ENCODE measurements around the gene HHAT. TPM values are rescaled to one million over a fixed set of nuclear protein-coding genes. Genes with fewer than 3 reads are reported as not detected.

The HHAT gene
- 4.5 TPM for polyA plus RNA-seq (2013, experiment 1 of 2)
- 5.0 TPM for polyA plus RNA-seq (2013, experiment 2 of 2)

DNA sequence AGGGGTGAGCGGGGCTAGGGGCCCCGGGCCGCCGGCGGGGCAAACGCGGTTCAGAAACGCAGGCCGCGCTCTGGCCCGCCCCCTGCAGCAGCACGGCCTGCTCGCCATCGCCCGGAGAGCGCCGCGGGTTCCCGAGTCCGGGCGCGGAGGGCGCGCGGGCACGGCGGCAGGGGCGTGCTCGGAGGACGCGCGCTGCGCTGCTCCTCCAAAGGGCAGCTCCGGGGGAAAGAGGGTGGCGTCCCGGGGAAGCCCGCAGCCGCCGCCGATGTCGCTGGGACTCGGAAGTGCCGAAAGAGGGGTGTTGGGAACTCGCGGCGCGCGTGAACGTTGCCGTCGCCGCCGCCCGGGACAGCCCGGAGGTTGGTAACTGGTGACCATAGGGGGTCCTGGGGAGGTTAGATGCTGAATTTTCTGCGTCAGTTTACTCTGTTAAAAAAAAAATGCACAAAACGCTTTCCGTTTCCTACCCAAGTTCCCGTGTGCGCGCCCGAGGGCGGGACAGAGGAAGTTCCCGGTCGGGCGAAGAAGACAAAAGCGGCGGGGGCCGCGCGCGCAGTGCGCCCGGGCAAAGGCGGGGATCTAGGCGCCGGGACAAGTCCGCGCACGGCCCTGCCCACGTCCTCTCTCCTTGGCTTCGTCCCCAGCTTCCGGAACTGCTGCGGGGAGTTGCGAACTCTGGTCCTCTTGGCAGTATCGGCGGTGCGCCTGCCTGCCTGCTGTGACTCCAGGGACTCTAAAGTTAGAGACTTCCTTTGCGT is at the start of gene HHAT:
Gene HHAT, plus strand, starts transcription at position 157 of the 758 bp plus-strand sequence. CDS start 20,074 bp downstream, outside the sequence.
- no peaks in the 10 kb centered on the region for H3K36me3 ChIP-seq (ENCODE audit: control insufficient read depth, insufficient read depth, low read length)
- H3K27ac ChIP-seq (ENCODE audit: low read depth, low read length, severe bottlenecking): peak within 1 kb of the TSS; percentile 78
- H3K9me3 ChIP-seq (ENCODE audit: control insufficient read depth, low read length): no peaks in the 10 kb centered on the region
- no peaks in the 10 kb centered on the region for H3K4me1 ChIP-seq (ENCODE audit: control insufficient read depth, insufficient read depth, low read length, poor library complexity, severe bottlenecking)
- WGBS, 2 experiments (ENCODE audit: insufficient coverage in 2 of 2): 0 to 1% methylated on average over 61 to 78 of the region's 89 CpGs
- H3K4me3 ChIP-seq (ENCODE audit: extremely low read depth, insufficient read depth, low read length, poor library complexity, severe bottlenecking): peak within 1 kb of the TSS; percentile 59

DNA sequence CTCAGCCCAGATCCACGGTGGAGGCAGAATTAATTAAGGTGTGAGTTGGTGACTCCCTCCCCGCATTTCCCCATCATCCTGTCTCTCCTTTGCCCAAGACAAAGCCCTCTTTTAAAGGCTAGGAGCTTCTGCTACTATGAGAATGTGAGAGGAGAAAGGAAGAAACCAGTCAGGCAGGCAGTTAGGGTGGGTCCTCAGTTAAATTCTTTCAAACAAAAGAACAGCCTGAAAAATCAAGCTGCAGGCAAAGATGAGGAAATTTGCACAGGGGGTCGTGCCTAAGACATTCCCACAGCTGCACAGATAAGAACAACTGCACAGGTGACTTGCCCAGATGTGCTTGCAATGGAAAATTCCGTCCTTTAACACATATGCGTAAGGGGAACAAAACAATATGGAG is 48.5 kb upstream of the HHAT start:
- 85 to 91% methylated on average over 2 to 3 of the region's 5 CpGs for WGBS, 2 experiments (ENCODE audit: insufficient coverage in 2 of 2)
- no peaks in the 10 kb centered on the region for H3K4me1 ChIP-seq (ENCODE audit: control insufficient read depth, insufficient read depth, low read length, poor library complexity, severe bottlenecking)
- no peak overlapping the region for H3K4me3 ChIP-seq (ENCODE audit: extremely low read depth, insufficient read depth, low read length, poor library complexity, severe bottlenecking)
- no peak overlapping the region for H3K27ac ChIP-seq (ENCODE audit: low read depth, low read length, severe bottlenecking)
- no peaks in the 10 kb centered on the region for H3K36me3 ChIP-seq (ENCODE audit: control insufficient read depth, insufficient read depth, low read length)
- H3K9me3 ChIP-seq (ENCODE audit: control insufficient read depth, low read length): peaks cover 25% of the 10 kb centered on the region

DNA sequence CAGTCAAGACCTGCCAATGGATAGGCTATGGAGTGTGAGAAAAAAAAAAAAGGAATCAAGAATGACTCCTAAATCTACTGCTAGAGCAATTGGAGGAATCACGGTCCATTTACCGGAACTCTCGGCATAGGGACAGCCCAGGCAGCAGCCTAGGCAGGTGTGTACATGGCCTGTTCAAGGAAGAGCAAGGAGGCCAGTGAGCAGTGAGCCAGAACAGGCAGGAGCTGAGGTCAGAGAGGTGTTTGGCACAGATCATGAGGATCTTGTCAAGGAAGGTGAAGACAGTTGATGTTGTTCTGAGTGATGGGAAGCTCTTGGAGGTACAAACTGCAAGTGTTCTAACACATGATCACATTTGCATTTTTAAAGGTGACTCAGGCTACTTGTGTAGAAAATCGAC is 40.6 kb upstream of the HHAT start:
- peaks cover 7% of the 10 kb centered on the region for H3K4me1 ChIP-seq (ENCODE audit: control insufficient read depth, insufficient read depth, low read length, poor library complexity, severe bottlenecking)
- H3K36me3 ChIP-seq (ENCODE audit: control insufficient read depth, insufficient read depth, low read length): no peaks in the 10 kb centered on the region
- WGBS, 2 experiments (ENCODE audit: insufficient coverage in 2 of 2): 83 to 98% methylated on average over 4 of the region's 4 CpGs
- no peak overlapping the region for H3K4me3 ChIP-seq (ENCODE audit: extremely low read depth, insufficient read depth, low read length, poor library complexity, severe bottlenecking)
- peaks cover 4% of the 10 kb centered on the region for H3K9me3 ChIP-seq (ENCODE audit: control insufficient read depth, low read length)
- H3K27ac ChIP-seq (ENCODE audit: low read depth, low read length, severe bottlenecking): no peak overlapping the region

DNA sequence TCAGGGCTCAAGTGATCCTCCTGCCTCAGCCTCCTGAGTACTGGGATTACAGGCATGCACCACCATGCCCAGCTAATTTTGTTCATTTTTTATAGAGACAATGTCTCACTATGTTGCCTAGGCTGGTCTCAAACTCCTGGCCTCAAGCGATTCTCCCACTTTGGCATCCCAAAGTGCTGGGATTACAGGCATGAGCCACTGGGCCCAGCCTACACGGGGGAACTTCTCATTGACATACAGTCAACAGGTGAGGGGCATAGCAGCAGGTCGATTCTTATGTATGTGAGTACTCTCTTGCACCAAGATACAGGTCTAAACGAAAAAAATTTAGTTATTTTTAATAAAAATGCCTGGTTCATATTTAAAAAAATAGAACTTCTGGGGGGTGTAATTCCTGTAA is 39.5 kb upstream of the HHAT start:
- H3K27ac ChIP-seq (ENCODE audit: low read depth, low read length, severe bottlenecking): no peak overlapping the region
- H3K9me3 ChIP-seq (ENCODE audit: control insufficient read depth, low read length): peaks cover 4% of the 10 kb centered on the region
- no peak overlapping the region for H3K4me3 ChIP-seq (ENCODE audit: extremely low read depth, insufficient read depth, low read length, poor library complexity, severe bottlenecking)
- peaks cover 15% of the 10 kb centered on the region for H3K4me1 ChIP-seq (ENCODE audit: control insufficient read depth, insufficient read depth, low read length, poor library complexity, severe bottlenecking)
- 88 to 100% methylated on average over 2 of the region's 4 CpGs for WGBS, 2 experiments (ENCODE audit: insufficient coverage in 2 of 2)
- H3K36me3 ChIP-seq (ENCODE audit: control insufficient read depth, insufficient read depth, low read length): no peaks in the 10 kb centered on the region

GRCh38 chr1:210291081-210291764 is 37.5 kb upstream of the HHAT start:
- H3K4me1 ChIP-seq (ENCODE audit: control insufficient read depth, insufficient read depth, low read length, poor library complexity, severe bottlenecking): peaks cover 32% of the 10 kb centered on the region
- H3K4me3 ChIP-seq (ENCODE audit: extremely low read depth, insufficient read depth, low read length, poor library complexity, severe bottlenecking): no peak overlapping the region
- 68 to 78% methylated on average over 2 to 5 of the region's 8 CpGs for WGBS, 2 experiments (ENCODE audit: insufficient coverage in 2 of 2)
- no peaks in the 10 kb centered on the region for H3K36me3 ChIP-seq (ENCODE audit: control insufficient read depth, insufficient read depth, low read length)
- peak overlapping the region; percentile 55 for H3K27ac ChIP-seq (ENCODE audit: low read depth, low read length, severe bottlenecking)
- no peaks in the 10 kb centered on the region for H3K9me3 ChIP-seq (ENCODE audit: control insufficient read depth, low read length)

DNA sequence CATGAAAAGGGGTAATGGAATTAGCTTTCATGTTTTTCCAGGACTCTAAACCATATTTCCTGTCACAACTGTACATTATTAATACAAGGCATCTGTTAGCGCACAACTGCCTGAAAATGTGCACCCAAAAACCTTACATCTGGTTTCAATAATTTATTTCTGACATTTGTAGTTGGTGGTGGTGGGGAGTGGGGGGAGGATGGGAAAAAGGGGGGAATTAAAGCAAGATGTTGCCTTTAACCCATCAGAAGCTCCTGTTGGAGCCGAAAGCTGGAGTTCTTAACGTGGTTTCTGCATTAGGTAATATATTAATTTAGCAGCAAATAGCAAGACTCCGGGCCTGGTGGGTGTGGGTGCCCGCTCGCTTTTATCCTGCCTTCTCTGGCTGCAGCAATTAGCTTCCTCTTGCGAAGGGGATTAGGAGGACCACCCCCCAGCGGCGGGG is 36.9 kb upstream of the HHAT start:
- no peaks in the 10 kb centered on the region for H3K9me3 ChIP-seq (ENCODE audit: control insufficient read depth, low read length)
- 5 to 10% methylated on average over 5 to 6 of the region's 9 CpGs for WGBS, 2 experiments (ENCODE audit: insufficient coverage in 2 of 2)
- peak overlapping the region; percentile 35 for H3K4me3 ChIP-seq (ENCODE audit: extremely low read depth, insufficient read depth, low read length, poor library complexity, severe bottlenecking)
- H3K36me3 ChIP-seq (ENCODE audit: control insufficient read depth, insufficient read depth, low read length): no peaks in the 10 kb centered on the region
- H3K27ac ChIP-seq (ENCODE audit: low read depth, low read length, severe bottlenecking): peak overlapping the region; percentile 79
- H3K4me1 ChIP-seq (ENCODE audit: control insufficient read depth, insufficient read depth, low read length, poor library complexity, severe bottlenecking): peaks cover 32% of the 10 kb centered on the region

DNA sequence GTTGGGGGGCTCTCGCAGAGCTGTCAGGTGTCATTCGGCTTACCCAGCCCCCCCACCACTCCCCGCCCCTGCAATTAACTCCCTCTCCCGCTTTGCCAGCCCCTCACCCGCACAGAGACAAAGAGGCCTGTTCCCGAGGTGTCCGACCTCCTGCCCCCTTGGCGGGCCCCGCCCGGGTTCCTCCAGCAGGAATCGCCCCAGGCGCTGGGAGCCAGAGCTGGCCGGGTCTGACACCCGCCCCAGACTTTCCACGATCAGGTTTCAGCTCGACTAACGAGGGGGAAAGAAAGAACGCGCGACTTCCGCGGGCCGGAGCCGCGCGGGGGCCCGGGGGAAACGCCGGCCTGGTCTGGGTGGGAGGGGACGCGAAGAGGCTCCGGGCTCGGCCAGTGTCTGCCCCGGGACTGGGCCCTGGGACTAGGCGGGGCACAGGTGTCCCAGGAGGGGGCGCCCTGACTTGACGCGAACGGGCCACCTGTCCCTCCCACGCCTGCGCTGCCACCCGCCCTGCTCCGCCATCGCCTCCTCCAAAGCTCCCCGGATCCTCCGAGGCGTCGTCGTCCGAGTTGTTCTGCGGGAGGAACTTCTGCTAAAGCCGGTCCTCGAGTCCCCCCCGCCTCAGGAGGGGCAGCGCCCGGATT is 36.4 kb upstream of the HHAT start:
- peaks cover 32% of the 10 kb centered on the region for H3K4me1 ChIP-seq (ENCODE audit: control insufficient read depth, insufficient read depth, low read length, poor library complexity, severe bottlenecking)
- H3K4me3 ChIP-seq (ENCODE audit: extremely low read depth, insufficient read depth, low read length, poor library complexity, severe bottlenecking): peak overlapping the region; percentile 35
- peak overlapping the region; percentile 79 for H3K27ac ChIP-seq (ENCODE audit: low read depth, low read length, severe bottlenecking)
- WGBS, 2 experiments (ENCODE audit: insufficient coverage in 2 of 2): 2 to 3% methylated on average over 45 to 50 of the region's 56 CpGs
- H3K36me3 ChIP-seq (ENCODE audit: control insufficient read depth, insufficient read depth, low read length): no peaks in the 10 kb centered on the region
- H3K9me3 ChIP-seq (ENCODE audit: control insufficient read depth, low read length): no peaks in the 10 kb centered on the region

- H3K4me1 ChIP-seq (ENCODE audit: control insufficient read depth, insufficient read depth, low read length, poor library complexity, severe bottlenecking): peaks cover 32% of the 10 kb centered on the region
- no peaks in the 10 kb centered on the region for H3K36me3 ChIP-seq (ENCODE audit: control insufficient read depth, insufficient read depth, low read length)
- no peak overlapping the region for H3K4me3 ChIP-seq (ENCODE audit: extremely low read depth, insufficient read depth, low read length, poor library complexity, severe bottlenecking)
- WGBS, 2 experiments (ENCODE audit: insufficient coverage in 2 of 2): 69 to 85% methylated on average over 6 of the region's 7 CpGs
- no peak overlapping the region for H3K27ac ChIP-seq (ENCODE audit: low read depth, low read length, severe bottlenecking)
- H3K9me3 ChIP-seq (ENCODE audit: control insufficient read depth, low read length): no peaks in the 10 kb centered on the region
Observed at GRCh38 chr1:210293171-210293607, 35.5 kb upstream of the HHAT start.

GRCh38 chr1:210294999-210295745 is 33.5 kb upstream of the HHAT start:
- no peak overlapping the region for H3K4me3 ChIP-seq (ENCODE audit: extremely low read depth, insufficient read depth, low read length, poor library complexity, severe bottlenecking)
- H3K4me1 ChIP-seq (ENCODE audit: control insufficient read depth, insufficient read depth, low read length, poor library complexity, severe bottlenecking): peaks cover 38% of the 10 kb centered on the region
- 27 to 39% methylated on average over 5 to 7 of the region's 10 CpGs for WGBS, 2 experiments (ENCODE audit: insufficient coverage in 2 of 2)
- H3K27ac ChIP-seq (ENCODE audit: low read depth, low read length, severe bottlenecking): peak overlapping the region; percentile 83
- H3K9me3 ChIP-seq (ENCODE audit: control insufficient read depth, low read length): no peaks in the 10 kb centered on the region
- H3K36me3 ChIP-seq (ENCODE audit: control insufficient read depth, insufficient read depth, low read length): no peaks in the 10 kb centered on the region

DNA sequence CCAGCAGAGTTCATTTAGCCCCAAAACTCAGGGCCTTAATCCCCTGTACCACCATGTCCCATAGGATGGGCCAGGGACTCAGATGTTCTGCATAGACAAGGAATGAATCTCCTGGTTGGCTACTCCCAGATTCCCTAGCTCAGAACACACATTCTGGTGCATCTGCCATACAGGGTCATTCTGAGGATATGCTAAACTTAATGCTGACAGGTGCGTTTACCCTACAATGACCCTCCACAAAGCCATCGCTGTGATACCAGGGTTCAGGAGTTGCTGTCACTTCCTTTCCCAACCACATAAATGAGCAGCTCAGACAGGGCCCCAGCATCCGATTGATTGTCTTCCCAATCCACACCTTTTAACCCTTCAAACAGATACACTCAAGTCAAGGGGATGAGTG is 32.0 kb upstream of the HHAT start:
- 95 to 100% methylated on average over 2 of the region's 3 CpGs for WGBS, 2 experiments (ENCODE audit: insufficient coverage in 2 of 2)
- H3K36me3 ChIP-seq (ENCODE audit: control insufficient read depth, insufficient read depth, low read length): no peaks in the 10 kb centered on the region
- H3K4me3 ChIP-seq (ENCODE audit: extremely low read depth, insufficient read depth, low read length, poor library complexity, severe bottlenecking): no peak overlapping the region
- no peaks in the 10 kb centered on the region for H3K9me3 ChIP-seq (ENCODE audit: control insufficient read depth, low read length)
- no peak overlapping the region for H3K27ac ChIP-seq (ENCODE audit: low read depth, low read length, severe bottlenecking)
- peaks cover 51% of the 10 kb centered on the region for H3K4me1 ChIP-seq (ENCODE audit: control insufficient read depth, insufficient read depth, low read length, poor library complexity, severe bottlenecking)
